Measurements from ENCODE around the gene ZNF674.

DNA sequence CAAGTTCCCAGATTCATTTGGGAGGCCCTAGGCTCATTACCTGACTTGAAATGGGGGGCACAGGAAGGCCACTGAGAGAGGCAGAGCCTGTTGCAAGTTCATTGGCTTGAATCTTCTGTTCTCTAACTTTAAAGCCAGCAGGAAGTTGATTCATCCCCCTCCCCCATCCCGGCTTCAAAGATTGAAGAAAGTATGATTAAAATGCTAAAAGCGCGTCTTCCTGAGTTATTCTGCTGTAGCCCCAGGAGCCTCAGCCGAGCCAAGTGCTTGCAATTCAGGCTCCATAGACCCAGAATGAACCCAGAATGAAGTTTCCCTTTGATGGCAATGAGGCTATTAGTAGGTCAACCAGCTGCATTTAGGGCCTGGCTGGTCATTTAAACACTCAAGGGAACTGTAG is 43.0 kb upstream of the ZNF674 start:
- TF ChIP-seq CTCF (IDR thresholded peaks at IDR 0.05; ENCODE audit: low read length) = no peak
- no peak for TF ChIP-seq EZH2 (IDR thresholded peaks at IDR 0.05; ENCODE audit: borderline replicate concordance, low read length)
